GM10266 (cell line): ENCODE measurements around the gene CNIH3.

Experiments used
- DNase-seq: peaks from one replicate; pipeline ENCODE4 v3.0.0; 2012; ENCODE audit errors: extremely low spot score
- TF ChIP-seq, protein P1 (sequence below): IDR thresholded peaks from 2 replicates; pipeline ENCODE4 v1.5.1; 2012; ENCODE audit warnings: mild to moderate bottlenecking, low read depth; ENCODE audit not compliant: control insufficient read depth, insufficient read depth; ENCODE audit errors: missing control alignments

Gene CNIH3

DNA sequence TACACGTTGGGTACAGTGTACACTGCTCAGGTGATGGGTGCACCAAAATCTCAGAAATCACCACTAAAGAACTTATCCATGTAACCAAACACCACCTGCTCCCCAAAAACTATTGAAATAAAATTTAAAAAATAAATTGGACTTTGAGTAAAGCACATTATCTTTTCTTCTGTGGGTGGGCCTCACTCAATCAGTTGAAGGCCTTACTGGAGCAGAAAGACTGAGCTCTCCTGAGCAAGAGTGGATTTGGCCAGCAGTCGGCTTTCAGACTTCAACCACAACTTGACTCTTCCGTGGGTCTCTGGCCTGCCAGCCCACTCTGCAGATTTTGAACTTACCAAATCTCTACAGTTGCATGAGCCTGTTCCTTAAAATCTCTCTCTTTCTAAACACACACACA, 78.9 kb downstream of the CNIH3 start:
- TF ChIP-seq, protein P1, sequence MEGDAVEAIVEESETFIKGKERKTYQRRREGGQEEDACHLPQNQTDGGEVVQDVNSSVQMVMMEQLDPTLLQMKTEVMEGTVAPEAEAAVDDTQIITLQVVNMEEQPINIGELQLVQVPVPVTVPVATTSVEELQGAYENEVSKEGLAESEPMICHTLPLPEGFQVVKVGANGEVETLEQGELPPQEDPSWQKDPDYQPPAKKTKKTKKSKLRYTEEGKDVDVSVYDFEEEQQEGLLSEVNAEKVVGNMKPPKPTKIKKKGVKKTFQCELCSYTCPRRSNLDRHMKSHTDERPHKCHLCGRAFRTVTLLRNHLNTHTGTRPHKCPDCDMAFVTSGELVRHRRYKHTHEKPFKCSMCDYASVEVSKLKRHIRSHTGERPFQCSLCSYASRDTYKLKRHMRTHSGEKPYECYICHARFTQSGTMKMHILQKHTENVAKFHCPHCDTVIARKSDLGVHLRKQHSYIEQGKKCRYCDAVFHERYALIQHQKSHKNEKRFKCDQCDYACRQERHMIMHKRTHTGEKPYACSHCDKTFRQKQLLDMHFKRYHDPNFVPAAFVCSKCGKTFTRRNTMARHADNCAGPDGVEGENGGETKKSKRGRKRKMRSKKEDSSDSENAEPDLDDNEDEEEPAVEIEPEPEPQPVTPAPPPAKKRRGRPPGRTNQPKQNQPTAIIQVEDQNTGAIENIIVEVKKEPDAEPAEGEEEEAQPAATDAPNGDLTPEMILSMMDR: no peak

DNA sequence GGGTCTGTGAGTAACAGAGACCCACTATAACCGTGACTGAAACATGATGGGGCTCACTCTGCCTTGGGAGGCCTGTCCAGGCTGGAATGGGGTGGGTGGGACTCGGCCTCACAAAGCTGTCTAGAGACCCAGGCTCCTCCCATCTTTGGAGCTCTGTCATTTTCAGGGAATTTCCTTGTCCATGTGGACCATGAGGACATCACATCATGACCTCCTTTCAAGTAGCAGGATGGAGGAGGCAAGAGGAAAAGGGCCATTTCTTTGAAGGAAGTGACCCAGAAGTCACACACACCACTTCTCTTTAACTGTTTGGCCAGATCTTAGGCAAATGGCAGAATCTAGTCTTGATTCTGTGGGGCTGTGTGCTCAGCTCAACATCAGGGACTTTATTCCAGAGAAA, 79.9 kb downstream of the CNIH3 start:
- TF ChIP-seq, protein P1: no peak
- DNase-seq: no peak

More for the DNA sequence above, 78.9 kb downstream of the CNIH3 start:
- DNase-seq: no peak

DNA sequence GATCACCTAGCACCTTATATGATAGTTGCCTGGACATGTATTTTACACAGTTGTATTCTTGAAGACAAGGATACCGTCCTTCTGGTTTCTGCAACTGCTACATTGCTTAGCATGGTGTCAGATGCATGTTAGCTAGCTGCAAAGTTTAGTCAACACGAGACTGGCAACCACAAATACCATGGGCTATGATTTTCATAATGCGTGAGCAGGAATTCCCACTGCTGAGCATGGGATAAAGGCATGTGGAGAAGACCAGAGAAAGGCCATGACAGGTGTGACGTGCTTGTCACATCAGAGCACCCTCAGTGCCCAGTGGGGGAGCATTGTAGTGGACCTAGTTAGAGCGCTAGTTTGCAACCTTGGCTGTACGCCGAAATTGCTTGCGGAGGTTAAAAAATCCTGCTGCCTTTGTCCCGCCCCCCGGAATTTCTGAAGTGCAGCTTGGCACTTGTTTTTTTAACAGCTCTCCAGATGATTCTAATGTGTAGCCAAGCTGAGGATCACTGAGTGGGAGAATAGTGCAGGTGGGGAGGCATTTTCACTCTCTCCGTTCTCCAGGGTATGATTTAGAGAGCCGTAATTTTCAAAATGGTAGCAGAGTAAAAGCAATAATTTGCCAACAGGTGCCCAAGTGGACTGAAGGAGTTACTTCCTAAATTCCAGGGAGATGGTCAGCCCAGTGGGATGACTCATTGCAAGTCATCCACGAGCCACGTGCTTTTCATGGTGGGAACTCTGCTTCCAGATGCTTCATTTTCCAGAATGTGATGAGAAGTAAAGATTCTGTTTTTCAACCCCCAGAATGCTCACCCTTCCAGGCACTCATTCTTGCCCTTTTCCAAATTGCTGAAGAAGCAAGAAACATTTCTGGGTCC, 81.0 kb downstream of the CNIH3 start:
- no peak for DNase-seq
- TF ChIP-seq, protein P1: no peak

DNA sequence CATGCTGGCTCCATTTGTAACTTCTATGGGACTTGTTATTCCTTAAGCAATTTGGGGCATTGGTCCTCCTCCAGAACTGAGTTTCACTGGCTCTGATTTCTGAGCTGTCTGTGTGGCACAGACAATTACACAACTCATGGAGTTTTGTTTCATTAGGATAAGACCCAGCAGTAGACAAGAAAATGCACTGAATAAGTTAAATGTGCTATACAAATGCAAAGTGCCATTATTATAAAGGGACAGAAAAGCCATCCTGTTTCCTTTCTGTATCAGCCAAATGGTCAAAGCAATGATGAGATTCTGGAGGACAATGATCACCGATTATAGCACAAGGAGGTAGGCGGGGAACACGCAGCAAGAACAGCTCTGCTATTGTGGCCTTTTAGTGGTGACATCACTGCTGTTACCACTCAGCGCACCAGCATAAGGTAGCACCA, 81.9 kb downstream of the CNIH3 start:
- TF ChIP-seq, protein P1: no peak
- DNase-seq: no peak

DNA sequence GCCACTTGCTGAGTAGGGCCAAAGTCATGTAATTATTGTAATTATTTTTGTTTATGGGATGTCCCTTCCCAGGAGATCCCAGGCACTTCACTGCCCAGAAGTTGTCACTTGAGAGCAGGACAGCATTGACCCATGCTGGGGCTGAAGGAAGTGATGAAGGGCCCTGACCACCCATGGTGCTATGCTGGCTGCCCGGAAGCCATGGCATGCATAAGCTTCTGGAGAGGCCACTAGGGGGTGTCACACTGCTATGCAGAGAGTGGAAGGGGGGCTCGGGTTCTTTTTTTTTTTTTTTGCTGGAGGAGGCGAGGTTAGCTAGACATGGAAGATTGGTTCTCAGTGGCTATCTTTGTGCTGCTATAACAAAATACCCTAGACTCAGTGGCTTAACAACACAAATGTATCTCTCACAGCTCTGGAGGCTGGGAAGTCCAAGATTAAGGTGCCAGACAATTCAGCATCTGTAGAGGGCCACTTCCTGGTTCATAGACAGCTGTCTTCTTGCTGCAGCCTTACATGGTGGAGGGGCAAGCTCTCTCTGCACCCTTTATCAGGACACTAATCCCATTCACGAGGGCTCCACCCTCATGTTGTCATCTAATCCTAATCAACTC, 84.9 kb downstream of the CNIH3 start:
- DNase-seq: peak; percentile 35
- TF ChIP-seq, protein P1: peak; percentile 55

DNA sequence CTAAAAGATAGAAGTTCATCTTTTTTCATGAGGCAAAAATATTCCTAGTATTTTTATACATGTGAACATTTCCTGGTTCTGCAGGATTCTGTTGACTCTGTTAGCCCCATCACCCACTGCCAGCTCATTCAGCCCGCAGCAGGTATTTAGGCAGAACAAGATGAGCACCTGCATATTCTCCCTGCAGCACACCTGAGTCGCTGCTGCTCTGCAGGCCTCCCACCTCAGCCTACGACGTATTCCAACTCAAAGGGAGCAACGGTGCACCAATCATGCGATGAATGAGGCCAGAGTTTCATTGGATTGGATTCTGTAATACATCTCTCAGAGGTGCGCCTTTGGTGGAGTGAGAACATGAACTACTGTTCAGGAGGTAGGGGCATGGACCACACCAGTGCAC, 87.6 kb downstream of the CNIH3 start:
- DNase-seq: no peak
- TF ChIP-seq, protein P1: no peak
